Liver (tissue), 9 donors: ENCODE data around the gene PHLPP2. TPM values are rescaled to one million over a fixed set of nuclear protein-coding genes. Genes with fewer than 3 reads are reported as not detected.

Source experiments
- DNase-seq: peaks from one replicate; pipeline ENCODE4 v3.0.0-alpha.2; 2017; ENCODE audit warnings: low spot score
- H3K27ac ChIP-seq, 2 donors: one replicate each; pipeline ENCODE4 v1.7.0; 2013; ENCODE audit warnings: inconsistent platforms in 2 of 2, low read length in 2 of 2, control low read depth in 1 of 2, low read depth in 1 of 2, mild to moderate bottlenecking in 1 of 2
- H3K27me3 ChIP-seq, 4 donors: one replicate each; pipeline versions ENCODE4 v1.6.1 to v1.7.0; 2013; ENCODE audit warnings: low read length in 3 of 4, inconsistent platforms in 1 of 4, mild to moderate bottlenecking in 1 of 4, moderate library complexity in 1 of 4; ENCODE audit not compliant: control insufficient read depth in 4 of 4, insufficient read depth in 4 of 4
- H3K36me3 ChIP-seq, 4 donors: one replicate each; pipeline versions ENCODE4 v1.6.1 to v1.7.0; 2013; ENCODE audit warnings: low read length in 3 of 4, mild to moderate bottlenecking in 3 of 4, low read depth in 1 of 4, moderate library complexity in 1 of 4; ENCODE audit not compliant: control insufficient read depth in 4 of 4, insufficient read depth in 3 of 4
- H3K4me1 ChIP-seq, 4 donors: one replicate each; pipeline versions ENCODE4 v1.6.1 to v1.7.0; 2013; ENCODE audit warnings: low read length in 3 of 4, mild to moderate bottlenecking in 3 of 4, moderate library complexity in 1 of 4; ENCODE audit not compliant: control insufficient read depth in 4 of 4, insufficient read depth in 4 of 4
- H3K4me3 ChIP-seq, 3 donors: one replicate each; pipeline versions ENCODE4 v1.6.1 to v1.7.0; 2013; ENCODE audit warnings: low read length in 3 of 3, control low read depth in 1 of 3, low read depth in 1 of 3, mild to moderate bottlenecking in 1 of 3
- H3K9ac ChIP-seq, 2 donors: one replicate each; pipeline ENCODE4 v1.7.0; 2013; ENCODE audit warnings: low read length in 2 of 2, mild to moderate bottlenecking in 2 of 2, moderate library complexity in 2 of 2, control low read depth in 1 of 2, low read depth in 1 of 2
- H3K9me3 ChIP-seq, 4 donors: one replicate each; pipeline versions ENCODE4 v1.6.1 to v1.7.0; 2013; ENCODE audit warnings: low read length in 3 of 4; ENCODE audit not compliant: control insufficient read depth in 4 of 4
- FOXA1 ChIP-seq: IDR thresholded peaks from 2 replicates; pipeline ENCODE4 v1.6.1; 2016; ENCODE audit warnings: antibody characterized with exemption
- FOXA2 ChIP-seq: IDR thresholded peaks from 2 replicates; pipeline ENCODE4 v1.6.1; 2016; ENCODE audit warnings: antibody characterized with exemption
- GABPA ChIP-seq, 2 donors: IDR thresholded peaks in 1 of 2; conservative IDR thresholded peaks in 1 of 2; 2 replicates each; pipeline ENCODE4 v1.6.1; 2016; ENCODE audit warnings: antibody characterized with exemption in 2 of 2, mild to moderate bottlenecking in 1 of 2, moderate library complexity in 1 of 2
- HNF4A ChIP-seq, 2 donors: conservative IDR thresholded peaks; 2 replicates each; pipeline ENCODE4 v1.6.1; 2016; ENCODE audit warnings: antibody characterized with exemption in 2 of 2, mild to moderate bottlenecking in 2 of 2
- HNF4G ChIP-seq: IDR thresholded peaks from 2 replicates; pipeline ENCODE4 v1.6.1; 2016; ENCODE audit warnings: antibody characterized with exemption
- JUND ChIP-seq, 2 donors: IDR thresholded peaks; 2 replicates each; pipeline ENCODE4 v1.6.1; 2016; ENCODE audit warnings: antibody characterized with exemption in 2 of 2
- MAX ChIP-seq: IDR thresholded peaks from 2 replicates; pipeline ENCODE4 v1.6.1; 2016; ENCODE audit warnings: antibody characterized with exemption
- NR2F2 ChIP-seq: IDR thresholded peaks from 2 replicates; pipeline ENCODE4 v1.6.1; 2016; ENCODE audit warnings: antibody characterized with exemption
- REST ChIP-seq: IDR thresholded peaks from 2 replicates; pipeline ENCODE4 v1.6.1; 2016; ENCODE audit warnings: antibody characterized with exemption, mild to moderate bottlenecking
- RXRA ChIP-seq, 2 donors: IDR thresholded peaks; 2 replicates each; pipeline ENCODE4 v1.6.1; 2017 to 2018; ENCODE audit warnings: antibody characterized with exemption in 2 of 2, mild to moderate bottlenecking in 1 of 2
- SP1 ChIP-seq: IDR thresholded peaks from 2 replicates; pipeline ENCODE4 v1.6.1; 2018; ENCODE audit warnings: antibody characterized with exemption, mild to moderate bottlenecking
- TAF1 ChIP-seq: conservative IDR thresholded peaks from 2 replicates; pipeline ENCODE4 v1.6.1; 2016; ENCODE audit warnings: antibody characterized with exemption, mild to moderate bottlenecking
- ZBTB33 ChIP-seq: IDR thresholded peaks from 2 replicates; pipeline ENCODE4 v1.6.1; 2016; ENCODE audit warnings: antibody characterized with exemption
- WGBS: extraction: QIAGEN DNeasy Blood & Tissue Kit; methylation state at CpG from one replicate; pipeline ENCODE4 v1.1.7; 2013; 5-methylcytosine and 5-hydroxymethylcytosine counted together
- polyA plus RNA-seq, 2 donors: library from polyadenylated mRNA; stranded (reverse) in 1 of 2; unstranded in 1 of 2; fragments of 200-250 nt in 1 of 2; fragments of >200 nt in 1 of 2; fragmentation: Nextera tagmentation in 1 of 2; extraction: Ambion mirVana in 1 of 2; gene quantifications; one replicate each; pipeline versions ENCODE4 v1.2.1 to v1.2.3, GENCODE V29; 2013 to 2015
- total RNA-seq, 2 donors: library from RNA; depleted of rRNA; stranded (reverse); fragments of >200 nt; gene quantifications; one replicate each; pipeline ENCODE4 v1.2.3, GENCODE V29; 2014
- TF ChIP-seq, protein P1 (sequence below): fragments of 150-350 bp; IDR thresholded peaks from 2 replicates; pipeline ENCODE4 v1.5.1; 2017; ENCODE audit warnings: improper control_type of control experiment, low read depth, low read length; ENCODE audit not compliant: missing input control
- donor health status: healthy.
- donor health status: healthy.
- donor health status: healthy.
- donor health status: healthy.
- donor health status: healthy.

The PHLPP2 gene
- total and polyA plus RNA-seq, 4 donors, result 1.2 to 7.8 (median 3.9) TPM

DNA sequence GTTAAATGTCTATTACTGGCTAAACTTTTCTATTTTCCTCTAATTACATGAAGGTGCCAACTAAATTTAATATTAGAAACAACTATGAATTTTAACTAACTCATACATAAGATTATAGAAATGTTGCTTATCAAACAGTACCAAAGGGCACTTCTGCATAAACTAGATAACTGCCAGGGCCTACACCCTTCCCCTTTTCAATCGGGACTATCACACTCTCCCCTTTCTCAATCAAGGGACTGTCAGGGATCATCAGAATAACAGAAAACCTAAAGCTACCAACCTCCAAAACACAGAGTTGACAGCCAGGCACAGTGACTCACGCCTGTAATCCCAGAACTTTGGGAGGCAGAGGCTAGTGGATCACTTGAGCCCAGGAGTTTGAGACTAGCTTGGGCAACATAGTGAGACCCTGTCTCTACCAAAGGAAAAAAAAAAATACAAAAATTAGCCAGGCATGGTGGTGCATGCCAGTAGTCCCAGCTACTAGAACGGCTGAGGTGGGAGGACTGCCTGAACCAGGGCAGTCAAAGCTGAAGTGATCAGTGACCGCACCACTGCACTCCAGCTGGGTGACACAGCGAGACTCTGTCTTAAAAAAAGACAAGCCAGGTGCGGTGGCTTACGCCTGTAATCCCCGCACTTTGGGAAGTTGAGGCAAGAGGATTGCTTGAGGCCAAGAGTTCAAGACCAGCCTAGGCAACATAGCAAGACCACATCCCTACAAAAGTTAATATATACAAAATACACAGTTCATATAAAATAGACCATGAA, 3.2 kb upstream of the PHLPP2 start (continued):
- TF ChIP-seq, protein P1, sequence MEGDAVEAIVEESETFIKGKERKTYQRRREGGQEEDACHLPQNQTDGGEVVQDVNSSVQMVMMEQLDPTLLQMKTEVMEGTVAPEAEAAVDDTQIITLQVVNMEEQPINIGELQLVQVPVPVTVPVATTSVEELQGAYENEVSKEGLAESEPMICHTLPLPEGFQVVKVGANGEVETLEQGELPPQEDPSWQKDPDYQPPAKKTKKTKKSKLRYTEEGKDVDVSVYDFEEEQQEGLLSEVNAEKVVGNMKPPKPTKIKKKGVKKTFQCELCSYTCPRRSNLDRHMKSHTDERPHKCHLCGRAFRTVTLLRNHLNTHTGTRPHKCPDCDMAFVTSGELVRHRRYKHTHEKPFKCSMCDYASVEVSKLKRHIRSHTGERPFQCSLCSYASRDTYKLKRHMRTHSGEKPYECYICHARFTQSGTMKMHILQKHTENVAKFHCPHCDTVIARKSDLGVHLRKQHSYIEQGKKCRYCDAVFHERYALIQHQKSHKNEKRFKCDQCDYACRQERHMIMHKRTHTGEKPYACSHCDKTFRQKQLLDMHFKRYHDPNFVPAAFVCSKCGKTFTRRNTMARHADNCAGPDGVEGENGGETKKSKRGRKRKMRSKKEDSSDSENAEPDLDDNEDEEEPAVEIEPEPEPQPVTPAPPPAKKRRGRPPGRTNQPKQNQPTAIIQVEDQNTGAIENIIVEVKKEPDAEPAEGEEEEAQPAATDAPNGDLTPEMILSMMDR, result no peak

GRCh38 chr16:71726476-71727315, 2.2 kb upstream of the PHLPP2 start:
- Histone ChIP-seq H3K9ac (no peak overlapping the region), H3K27me3 (no peaks in the 10 kb centered on the region), H3K36me3 (peaks cover 0 to 11% (median 6%) of the 10 kb centered on the region in 4 donors), H3K4me3 (no peak overlapping the region), H3K9me3 (no peaks in the 10 kb centered on the region), H3K4me1 (peaks cover 15 to 37% (median 28%) of the 10 kb centered on the region in 4 donors), H3K27ac (peak overlapping the region; percentile 52 to 81)
- WGBS, result 30% methylated on average over 4 of the region's 4 CpGs
- TF ChIP-seq SP1 (peak; percentile 57), ZBTB33 (no peak), RXRA (IDR thresholded peaks at IDR 0.05) (peak; percentile 48 to 71), FOXA2 (peak; percentile 23), JUND (IDR thresholded peaks at IDR 0.05) (peak in 1 of 2 donors; percentile 20), HNF4A (conservative IDR thresholded peaks at IDR 0.05) (peak; percentile 54 to 65), NR2F2 (no peak), MAX (peak; percentile 31), FOXA1 (peak; percentile 29)
- no peak for DNase-seq

DNA sequence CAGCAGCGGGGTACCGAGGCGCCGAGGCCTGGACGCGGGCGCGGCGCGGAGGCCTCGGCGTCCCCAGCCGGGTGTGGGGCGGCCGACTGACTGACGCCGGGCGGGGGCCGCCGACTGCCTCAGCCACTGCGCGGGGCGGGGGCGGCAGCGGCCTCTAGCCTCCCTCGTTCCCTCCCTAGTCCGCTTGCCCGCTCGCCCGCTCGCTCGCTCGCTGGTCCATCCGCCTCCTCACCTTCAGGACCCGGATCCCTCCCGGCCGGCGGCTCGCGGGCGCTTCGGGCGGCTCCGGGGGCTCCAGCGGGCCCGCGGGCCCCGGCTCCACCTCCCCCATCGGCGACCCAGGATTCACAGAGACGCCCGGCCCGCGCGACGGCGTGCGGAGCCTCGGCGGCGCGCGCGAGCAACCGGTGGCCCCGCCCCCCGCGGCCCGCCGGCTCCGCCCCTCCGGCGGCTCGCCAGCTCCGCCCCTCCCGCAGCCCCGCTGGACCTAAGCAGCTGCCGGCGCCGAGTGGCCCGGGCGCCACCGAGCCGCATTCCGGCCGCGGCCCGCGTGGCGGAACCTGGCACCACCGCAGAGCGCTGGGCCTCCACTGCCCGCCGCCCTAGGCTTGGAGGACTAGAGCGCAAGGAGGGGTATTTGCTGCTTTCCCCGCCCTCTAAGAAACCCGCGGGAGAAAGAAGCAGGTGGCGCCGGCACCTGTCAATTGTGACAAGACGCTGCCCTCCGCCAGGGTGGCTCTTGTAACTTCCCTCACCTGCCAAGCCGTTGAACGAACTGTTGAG, 773 bp downstream of the PHLPP2 start:
- Histone ChIP-seq H3K9ac (peak overlapping the region in 1 of 2 donors; percentile 56), H3K4me3 (peak overlapping the region; percentile 62 to 92 (median 67)), H3K27ac (peak overlapping the region; percentile 66 to 73), H3K4me1 (peaks cover 15 to 37% (median 28%) of the 10 kb centered on the region in 4 donors), H3K36me3 (no peaks in the 10 kb centered on the region), H3K9me3 (no peaks in the 10 kb centered on the region), H3K27me3 (no peaks in the 10 kb centered on the region)
- no peak for TF ChIP-seq HNF4G
- no peak for TF ChIP-seq GABPA (IDR thresholded peaks at IDR 0.05 in 1 of 2, conservative IDR thresholded peaks at IDR 0.05 in 1 of 2)
- TF ChIP-seq TAF1, result no peak
- TF ChIP-seq RXRA (IDR thresholded peaks at IDR 0.05), result no peak
- TF ChIP-seq JUND (IDR thresholded peaks at IDR 0.05), result no peak
- TF ChIP-seq REST, result no peak
- WGBS, result under 1% methylated on average over 104 of the region's 104 CpGs
- peak; percentile 90 for DNase-seq
